Measurements from ENCODE around the gene NSD2.

Gene NSD2

DNA sequence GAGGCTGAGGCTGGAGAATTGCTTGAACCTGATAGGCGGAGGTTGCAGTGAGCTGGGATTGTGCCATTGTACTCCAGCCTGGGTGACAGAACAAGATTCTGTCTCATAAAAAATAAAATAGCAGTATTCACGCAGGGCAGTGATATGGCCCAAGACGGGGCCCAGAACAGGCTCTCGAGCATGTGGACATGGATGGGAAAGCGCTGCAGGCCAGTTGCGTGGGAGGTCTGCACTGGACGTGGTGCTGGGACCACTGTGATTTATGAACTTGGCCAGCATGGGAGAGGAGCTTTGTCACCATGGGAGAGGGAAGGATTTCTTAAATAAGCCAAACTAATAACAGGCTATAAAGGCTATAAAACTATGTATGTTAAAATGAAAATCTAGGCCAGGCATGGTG is 51.6 kb downstream of the NSD2 start:
- TF ChIP-seq, protein P1, sequence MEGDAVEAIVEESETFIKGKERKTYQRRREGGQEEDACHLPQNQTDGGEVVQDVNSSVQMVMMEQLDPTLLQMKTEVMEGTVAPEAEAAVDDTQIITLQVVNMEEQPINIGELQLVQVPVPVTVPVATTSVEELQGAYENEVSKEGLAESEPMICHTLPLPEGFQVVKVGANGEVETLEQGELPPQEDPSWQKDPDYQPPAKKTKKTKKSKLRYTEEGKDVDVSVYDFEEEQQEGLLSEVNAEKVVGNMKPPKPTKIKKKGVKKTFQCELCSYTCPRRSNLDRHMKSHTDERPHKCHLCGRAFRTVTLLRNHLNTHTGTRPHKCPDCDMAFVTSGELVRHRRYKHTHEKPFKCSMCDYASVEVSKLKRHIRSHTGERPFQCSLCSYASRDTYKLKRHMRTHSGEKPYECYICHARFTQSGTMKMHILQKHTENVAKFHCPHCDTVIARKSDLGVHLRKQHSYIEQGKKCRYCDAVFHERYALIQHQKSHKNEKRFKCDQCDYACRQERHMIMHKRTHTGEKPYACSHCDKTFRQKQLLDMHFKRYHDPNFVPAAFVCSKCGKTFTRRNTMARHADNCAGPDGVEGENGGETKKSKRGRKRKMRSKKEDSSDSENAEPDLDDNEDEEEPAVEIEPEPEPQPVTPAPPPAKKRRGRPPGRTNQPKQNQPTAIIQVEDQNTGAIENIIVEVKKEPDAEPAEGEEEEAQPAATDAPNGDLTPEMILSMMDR (IDR thresholded peaks at IDR 0.05; ENCODE audit: extremely low read depth, insufficient read depth, missing control alignments) = no peak
- in situ Hi-C loops (cut with MboI; ENCODE audit: low pct_unique_long_range_greater_than_20kb, low sequenced_read_pairs, unreplicated experiment) = no loop called here
- DNase-seq (ENCODE audit: low spot score) = no peak

DNA sequence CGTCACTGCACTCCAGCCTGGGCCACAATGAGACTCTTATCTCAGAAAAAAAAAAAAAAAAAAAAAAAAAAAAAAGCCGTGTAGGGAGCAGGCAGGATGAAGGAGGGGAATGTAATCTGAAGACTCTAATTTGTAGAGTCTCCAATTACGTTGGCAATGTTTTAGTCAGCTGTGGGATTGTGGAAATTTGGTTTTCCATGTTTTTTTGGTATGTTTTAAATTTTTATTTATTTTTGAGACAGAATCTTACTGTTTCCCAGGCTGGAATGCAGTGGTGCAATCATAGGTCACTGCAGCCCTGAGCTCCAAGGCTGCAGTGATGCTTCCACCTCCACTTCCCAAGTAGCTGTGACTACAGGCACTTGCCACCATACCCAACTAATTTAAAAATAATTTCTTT is 56.5 kb downstream of the NSD2 start:
- in situ Hi-C loops (cut with MboI; ENCODE audit: low pct_unique_long_range_greater_than_20kb, low sequenced_read_pairs, unreplicated experiment) = no loop called here
- TF ChIP-seq, protein P1 (IDR thresholded peaks at IDR 0.05; ENCODE audit: extremely low read depth, insufficient read depth, missing control alignments) = no peak
- no peak for DNase-seq (ENCODE audit: low spot score)

DNA sequence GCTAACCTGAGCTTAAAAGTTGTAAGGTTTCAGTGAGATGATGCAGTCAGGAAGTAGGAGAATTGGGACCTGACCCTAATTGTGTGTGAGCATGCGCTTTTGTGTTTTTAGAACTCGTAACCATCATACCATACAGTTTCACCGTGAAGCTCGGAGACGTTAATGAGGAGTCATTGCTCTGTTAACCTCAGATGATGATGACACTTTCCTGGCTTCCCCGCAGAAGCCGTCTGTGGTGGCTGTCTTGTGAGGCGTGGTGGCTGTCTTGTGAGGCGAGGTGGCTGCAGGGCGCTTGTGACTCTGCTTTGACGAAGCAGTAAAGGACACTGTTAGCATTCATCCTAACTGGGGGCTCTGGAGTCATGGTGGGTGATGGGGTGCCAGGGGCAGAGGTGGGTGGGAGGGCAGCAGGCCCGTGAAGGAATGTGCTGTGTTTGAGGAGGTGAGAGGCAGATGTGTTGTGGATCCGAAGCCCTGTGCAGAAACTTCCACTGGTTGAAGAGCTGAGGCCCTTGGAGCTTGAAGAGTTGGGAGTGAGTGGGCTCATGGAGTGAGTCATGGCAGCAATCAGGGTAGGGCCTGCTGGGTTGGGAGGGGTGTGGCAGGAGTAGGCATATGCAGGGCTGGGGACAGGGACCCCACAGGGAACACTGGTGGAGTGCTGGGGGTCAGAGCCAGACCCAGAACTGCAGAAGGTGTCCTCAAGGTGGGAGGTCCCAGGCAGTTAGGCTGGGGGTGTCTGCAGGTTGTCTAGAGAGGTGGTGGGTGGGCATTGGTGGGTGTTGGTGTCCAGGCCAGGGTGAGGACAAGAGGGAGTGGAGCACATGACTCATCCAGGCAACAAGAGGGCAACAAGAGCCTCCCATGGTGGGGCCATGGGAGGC is 57.4 kb downstream of the NSD2 start:
- in situ Hi-C loops (cut with MboI; ENCODE audit: low pct_unique_long_range_greater_than_20kb, low sequenced_read_pairs, unreplicated experiment) = no loop called here
- DNase-seq (ENCODE audit: low spot score) = no peak
- TF ChIP-seq, protein P1 (IDR thresholded peaks at IDR 0.05; ENCODE audit: extremely low read depth, insufficient read depth, missing control alignments) = no peak

DNA sequence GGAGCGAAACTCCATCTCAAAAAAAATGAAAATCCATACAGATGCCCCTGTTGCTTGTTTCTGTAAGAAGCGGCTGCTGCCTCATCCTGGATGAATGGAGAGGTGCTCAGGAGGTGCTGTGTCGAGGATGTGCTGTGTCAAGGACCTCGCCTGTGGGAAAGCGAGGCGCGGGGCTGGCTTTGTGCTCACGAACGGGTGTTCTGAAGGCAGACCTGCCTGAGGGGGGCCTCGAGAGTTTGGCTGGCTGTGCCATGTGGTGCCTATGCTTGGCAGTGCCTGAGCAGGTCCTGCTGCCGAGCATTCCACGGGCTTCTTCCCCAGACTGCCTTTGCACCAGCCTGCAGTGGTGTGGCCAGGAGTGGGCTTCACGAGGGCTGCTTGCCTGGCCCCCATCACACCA is 61.5 kb downstream of the NSD2 start:
- no peak for DNase-seq (ENCODE audit: low spot score)
- TF ChIP-seq, protein P1 (IDR thresholded peaks at IDR 0.05; ENCODE audit: extremely low read depth, insufficient read depth, missing control alignments) = no peak
- in situ Hi-C loops (cut with MboI; ENCODE audit: low pct_unique_long_range_greater_than_20kb, low sequenced_read_pairs, unreplicated experiment) = no loop called here

DNA sequence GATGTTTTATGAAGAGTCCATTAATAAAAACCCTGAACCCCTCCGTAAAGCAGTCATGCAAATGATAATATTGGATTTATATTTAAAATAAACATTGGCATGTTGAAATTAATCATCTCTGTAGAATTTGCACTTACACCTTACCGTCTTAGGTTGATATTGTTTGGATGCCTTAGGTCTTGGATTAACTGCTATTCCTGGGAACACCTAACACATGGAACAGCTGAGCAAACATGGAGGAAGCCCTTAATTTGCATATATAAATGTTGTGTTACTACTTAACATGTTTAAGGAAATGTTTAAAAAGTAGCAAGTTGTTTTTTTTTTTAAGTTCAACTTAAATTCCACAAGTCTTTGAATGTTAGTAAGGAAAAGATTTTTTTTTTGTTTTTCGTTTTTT is 62.5 kb downstream of the NSD2 start:
- in situ Hi-C loops (cut with MboI; ENCODE audit: low pct_unique_long_range_greater_than_20kb, low sequenced_read_pairs, unreplicated experiment) = no loop called here
- no peak for DNase-seq (ENCODE audit: low spot score)
- TF ChIP-seq, protein P1 (IDR thresholded peaks at IDR 0.05; ENCODE audit: extremely low read depth, insufficient read depth, missing control alignments) = no peak

DNA sequence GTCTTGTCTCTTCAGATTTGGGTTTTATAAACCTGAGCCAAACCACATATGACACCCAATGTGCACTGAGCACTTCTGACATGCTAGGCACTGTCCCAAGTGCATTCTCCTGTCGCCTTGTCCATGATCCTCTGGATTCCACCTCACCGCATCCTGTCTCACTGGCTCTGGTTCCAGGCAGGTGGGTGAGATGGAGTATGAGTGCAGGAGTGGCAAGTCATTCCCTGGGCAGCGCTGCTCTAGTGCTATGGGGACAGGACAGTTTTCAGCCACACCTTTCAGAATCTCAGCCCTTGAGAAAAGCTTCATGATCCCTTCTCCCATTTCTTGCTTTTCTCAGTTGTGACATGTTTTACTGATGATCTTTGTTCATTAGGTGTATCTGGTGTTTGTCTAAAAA is 66.4 kb downstream of the NSD2 start:
- DNase-seq (ENCODE audit: low spot score) = no peak
- TF ChIP-seq, protein P1 (IDR thresholded peaks at IDR 0.05; ENCODE audit: extremely low read depth, insufficient read depth, missing control alignments) = no peak
- in situ Hi-C loops (cut with MboI; ENCODE audit: low pct_unique_long_range_greater_than_20kb, low sequenced_read_pairs, unreplicated experiment) = no loop called here

Data from GM13977 (cell line).